Peyer's patch (tissue), 4 donors: ENCODE measurements around the gene AKAP6. TPM values are rescaled to one million over a fixed set of nuclear protein-coding genes. Genes with fewer than 3 reads are reported as not detected.

Source experiments
- DNase-seq, 3 donors: peaks; one replicate each; pipeline ENCODE4 v3.0.0-alpha.2; 2017 to 2019
- H3K27ac ChIP-seq, 4 donors: fragments of 200-600 bp; sonication (generic); one replicate each; pipeline ENCODE4 v1.5.1; 2016 to 2019
- H3K27me3 ChIP-seq, 2 donors: fragments of 200-600 bp; sonication (generic); one replicate each; pipeline ENCODE4 v1.5.1; 2019
- H3K36me3 ChIP-seq, 3 donors: fragments of 200-600 bp; sonication (generic); one replicate each; pipeline ENCODE4 v1.5.1; 2016 to 2019
- H3K4me1 ChIP-seq, 4 donors: fragments of 200-600 bp; sonication (generic); one replicate each; pipeline ENCODE4 v1.5.1; 2016 to 2019
- H3K4me3 ChIP-seq, 4 donors: fragments of 200-600 bp; sonication (generic); 1 replicate in 3 of 4; 2 replicates in 1 of 4; pipeline ENCODE4 v1.5.1; 2016 to 2019; ENCODE audit warnings: mild to moderate bottlenecking in 1 of 4
- H3K9me3 ChIP-seq, 4 donors: fragments of 200-600 bp; sonication (generic); one replicate each; pipeline ENCODE4 v1.5.1; 2016 to 2019; ENCODE audit warnings: mild to moderate bottlenecking in 1 of 4
- POLR2A ChIP-seq, 2 donors: fragments of 450-650 bp; IDR thresholded peaks; one replicate each; pipeline ENCODE4 v1.5.1; 2017; ENCODE audit warnings: antibody characterized with exemption in 2 of 2, mild to moderate bottlenecking in 2 of 2, moderate library complexity in 2 of 2
- total RNA-seq, 4 donors: library from RNA; depleted of rRNA; stranded (reverse); fragments of >200 nt; gene quantifications; one replicate each; pipeline ENCODE4 v1.1.0, GENCODE V29; 2016
- TF ChIP-seq, protein P1 (sequence below), 6 experiments: fragments of 450-650 bp in 4 of 6; fragments of 200-600 bp in 2 of 6; sonication (generic) in 1 of 6; IDR thresholded peaks; one replicate each; pipeline ENCODE4 v1.5.1; 2017 to 2019; ENCODE audit warnings: antibody characterized with exemption in 6 of 6, mild to moderate bottlenecking in 3 of 6, moderate library complexity in 1 of 6

Gene AKAP6
- total RNA-seq, 4 donors from 2014 or later: 7.6 to 21.5 (median 12.2) TPM

DNA sequence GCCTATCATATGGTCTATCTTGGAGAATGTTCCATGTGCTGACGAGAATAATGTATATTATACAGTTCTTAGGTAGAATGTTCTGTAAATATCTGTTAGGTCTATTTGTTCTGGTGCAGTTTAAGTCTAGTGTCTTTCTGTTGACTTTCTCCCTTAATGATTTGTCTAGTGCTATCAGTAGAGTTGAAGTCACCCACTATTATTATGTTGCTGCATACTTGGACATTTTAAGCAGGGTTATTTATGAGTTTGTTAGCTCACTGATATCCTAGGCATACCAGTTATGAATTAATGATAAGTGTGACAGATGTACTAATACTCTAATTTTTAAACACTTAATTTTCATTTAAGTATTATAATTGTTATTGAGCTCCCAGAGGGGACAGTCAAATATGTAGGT, 292.5 kb downstream of the AKAP6 start:
- no peak for TF ChIP-seq POLR2A (IDR thresholded peaks at IDR 0.05)
- TF ChIP-seq, protein P1, sequence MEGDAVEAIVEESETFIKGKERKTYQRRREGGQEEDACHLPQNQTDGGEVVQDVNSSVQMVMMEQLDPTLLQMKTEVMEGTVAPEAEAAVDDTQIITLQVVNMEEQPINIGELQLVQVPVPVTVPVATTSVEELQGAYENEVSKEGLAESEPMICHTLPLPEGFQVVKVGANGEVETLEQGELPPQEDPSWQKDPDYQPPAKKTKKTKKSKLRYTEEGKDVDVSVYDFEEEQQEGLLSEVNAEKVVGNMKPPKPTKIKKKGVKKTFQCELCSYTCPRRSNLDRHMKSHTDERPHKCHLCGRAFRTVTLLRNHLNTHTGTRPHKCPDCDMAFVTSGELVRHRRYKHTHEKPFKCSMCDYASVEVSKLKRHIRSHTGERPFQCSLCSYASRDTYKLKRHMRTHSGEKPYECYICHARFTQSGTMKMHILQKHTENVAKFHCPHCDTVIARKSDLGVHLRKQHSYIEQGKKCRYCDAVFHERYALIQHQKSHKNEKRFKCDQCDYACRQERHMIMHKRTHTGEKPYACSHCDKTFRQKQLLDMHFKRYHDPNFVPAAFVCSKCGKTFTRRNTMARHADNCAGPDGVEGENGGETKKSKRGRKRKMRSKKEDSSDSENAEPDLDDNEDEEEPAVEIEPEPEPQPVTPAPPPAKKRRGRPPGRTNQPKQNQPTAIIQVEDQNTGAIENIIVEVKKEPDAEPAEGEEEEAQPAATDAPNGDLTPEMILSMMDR (IDR thresholded peaks at IDR 0.05): no peak
- no peak for DNase-seq
- Histone ChIP-seq H3K36me3 (no peaks in the 10 kb centered on the region), H3K27ac (no peak overlapping the region), H3K4me1 (no peaks in the 10 kb centered on the region), H3K27me3 (no peaks in the 10 kb centered on the region), H3K4me3 (no peak overlapping the region), H3K9me3 (no peaks in the 10 kb centered on the region)

DNA sequence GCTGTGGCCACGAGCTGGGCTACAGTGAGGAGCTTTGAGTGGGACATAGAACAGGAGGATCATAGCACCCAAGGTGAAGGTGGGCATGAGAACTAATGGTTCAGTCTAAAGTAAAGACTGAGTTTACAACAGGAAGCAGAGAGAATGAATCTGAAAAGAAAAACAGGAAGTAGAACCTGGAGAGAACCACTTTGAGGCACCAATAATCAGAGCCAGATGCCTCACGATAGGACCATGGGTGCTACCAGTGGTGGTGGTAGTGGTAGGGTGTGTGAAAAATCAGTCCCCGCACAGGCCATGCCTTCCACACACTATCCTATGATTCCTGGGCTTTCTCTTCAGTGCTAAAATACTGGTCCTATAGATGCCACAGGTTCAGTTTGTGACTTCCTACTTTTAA, 293.6 kb downstream of the AKAP6 start:
- no peaks in the 10 kb centered on the region for H3K36me3 ChIP-seq
- no peak overlapping the region for H3K4me3 ChIP-seq
- H3K27me3 ChIP-seq: no peaks in the 10 kb centered on the region
- H3K4me1 ChIP-seq: no peaks in the 10 kb centered on the region
- H3K9me3 ChIP-seq: no peaks in the 10 kb centered on the region
- no peak for TF ChIP-seq POLR2A (IDR thresholded peaks at IDR 0.05)
- TF ChIP-seq, protein P1 (IDR thresholded peaks at IDR 0.05): no peak
- H3K27ac ChIP-seq: no peak overlapping the region
- no peak for DNase-seq

DNA sequence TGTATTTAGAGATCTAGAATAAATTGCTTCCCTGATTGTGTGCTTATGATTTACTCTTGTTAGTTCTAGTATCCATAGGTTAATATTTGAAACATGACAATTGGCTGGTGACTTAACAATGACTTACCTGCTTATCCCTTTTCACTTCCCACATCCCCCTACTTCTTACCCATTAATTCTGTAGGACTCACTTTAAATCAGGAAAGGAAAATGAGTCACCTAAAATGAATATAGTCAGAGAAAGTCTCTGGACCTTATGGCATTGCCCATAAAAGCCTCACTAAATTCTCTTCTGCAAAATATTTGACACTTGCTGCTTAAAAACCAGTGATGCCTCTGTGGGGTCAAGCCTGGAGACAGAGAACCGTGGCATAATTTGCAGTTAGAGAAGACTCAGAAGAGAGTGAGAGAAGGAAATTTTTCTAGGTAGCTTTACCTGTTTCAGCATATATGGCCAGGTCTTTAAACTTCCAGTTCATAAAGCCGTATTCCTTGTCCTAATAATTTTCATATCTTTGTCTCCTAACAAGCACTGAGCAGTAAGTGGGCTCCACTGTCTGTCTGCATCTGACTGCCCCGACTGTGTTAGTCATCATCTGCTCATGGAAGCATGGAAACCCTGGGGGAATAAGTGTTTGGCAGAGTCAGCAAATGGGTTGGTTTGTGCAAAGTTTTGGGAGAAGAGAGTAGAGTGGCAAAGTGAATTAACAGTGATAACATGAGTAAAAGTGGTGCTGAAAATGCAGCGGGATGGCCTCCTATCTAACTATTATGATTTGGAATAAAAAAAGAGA, 294.4 kb downstream of the AKAP6 start:
- no peak for DNase-seq
- H3K9me3 ChIP-seq: no peaks in the 10 kb centered on the region
- no peaks in the 10 kb centered on the region for H3K27me3 ChIP-seq
- H3K4me3 ChIP-seq: no peak overlapping the region
- TF ChIP-seq, protein P1 (IDR thresholded peaks at IDR 0.05): no peak
- TF ChIP-seq POLR2A (IDR thresholded peaks at IDR 0.05): no peak
- H3K27ac ChIP-seq: no peak overlapping the region
- no peaks in the 10 kb centered on the region for H3K36me3 ChIP-seq
- no peaks in the 10 kb centered on the region for H3K4me1 ChIP-seq

DNA sequence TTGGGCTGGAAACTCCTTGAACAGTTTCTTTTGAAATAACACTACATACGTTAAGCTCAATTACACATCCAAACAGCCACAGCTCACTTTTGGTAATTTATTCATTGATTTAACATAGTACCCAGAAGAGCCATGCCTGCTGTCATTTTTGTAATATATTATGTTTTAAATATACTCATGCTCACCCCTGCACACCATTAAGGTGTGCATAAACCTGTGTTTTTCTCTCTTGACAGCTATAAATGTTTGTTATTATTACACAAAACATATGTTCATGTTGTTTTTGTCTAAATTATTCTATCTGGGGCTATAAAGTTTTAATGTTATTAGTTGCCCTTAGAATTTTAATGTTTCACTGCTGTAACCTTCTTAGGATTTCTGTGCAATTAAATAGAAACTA, 296.1 kb downstream of the AKAP6 start:
- TF ChIP-seq, protein P1 (IDR thresholded peaks at IDR 0.05): no peak
- TF ChIP-seq POLR2A (IDR thresholded peaks at IDR 0.05): no peak
- Histone ChIP-seq H3K27me3 (no peaks in the 10 kb centered on the region), H3K27ac (no peak overlapping the region), H3K36me3 (no peaks in the 10 kb centered on the region), H3K9me3 (no peaks in the 10 kb centered on the region), H3K4me1 (no peaks in the 10 kb centered on the region), H3K4me3 (no peak overlapping the region)
- DNase-seq: no peak

DNA sequence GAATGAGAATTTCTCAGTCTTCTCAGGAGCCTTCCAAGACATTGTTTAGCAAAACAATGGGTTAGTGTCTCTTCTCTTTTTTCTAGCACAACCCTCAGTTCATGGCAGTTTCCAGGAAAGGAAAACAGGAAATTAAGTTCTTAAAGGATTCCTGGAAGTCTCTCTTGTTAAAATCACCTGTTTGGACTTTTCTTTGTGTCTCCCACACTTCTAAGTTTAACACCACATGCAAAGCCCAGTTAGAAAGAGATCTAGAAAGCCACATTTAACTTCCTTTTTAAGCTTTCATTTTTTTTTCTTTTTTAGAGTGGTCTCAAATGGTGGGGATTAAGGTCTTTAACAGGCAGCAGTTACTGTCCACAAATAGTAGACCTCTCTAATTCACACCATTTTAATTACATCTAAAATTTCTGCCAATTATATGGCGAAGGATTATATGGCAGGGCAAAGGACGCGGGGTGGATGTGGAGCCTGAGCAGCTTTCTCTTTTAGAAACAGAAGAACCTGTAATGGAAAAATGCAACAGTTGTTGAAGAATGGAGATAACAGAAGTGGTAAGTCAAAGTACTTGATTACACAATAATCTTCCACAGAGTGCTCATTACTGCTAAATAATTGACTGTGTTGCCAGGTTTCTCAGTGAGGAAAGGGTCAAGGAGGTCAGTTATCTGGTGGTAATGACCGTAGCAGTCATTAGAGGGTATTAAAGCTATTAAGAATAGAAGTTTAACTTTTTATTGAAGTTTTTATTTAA, 298.6 kb downstream of the AKAP6 start:
- Histone ChIP-seq H3K9me3 (no peaks in the 10 kb centered on the region), H3K27ac (no peak overlapping the region), H3K4me3 (no peak overlapping the region), H3K27me3 (no peaks in the 10 kb centered on the region), H3K36me3 (no peaks in the 10 kb centered on the region), H3K4me1 (no peaks in the 10 kb centered on the region)
- TF ChIP-seq, protein P1 (IDR thresholded peaks at IDR 0.05): no peak
- no peak for TF ChIP-seq POLR2A (IDR thresholded peaks at IDR 0.05)
- DNase-seq: no peak
